ENCODE data around the gene ZBTB7C.

- TF ChIP-seq CTCF (IDR thresholded peaks at IDR 0.05), result peak; percentile 34 to 95 (median 87)
- no peak for TF ChIP-seq POLR2A (IDR thresholded peaks at IDR 0.05)
Measured at GRCh38 chr18:48446582-48447225, 37.5 kb upstream of the ZBTB7C start.

Measured in esophagus squamous epithelium (tissue), 4 donors.